HG03460 (cell line): Measurements from ENCODE around the gene FAM185A.
"Not testable (repeated sequence)": the region's sequence is repeated elsewhere in the genome, so short reads cannot be mapped to it uniquely, and the experiment has no call there.

ENCODE experiments used
- ATAC-seq: cut with Tn5 transposase; IDR thresholded peaks from one replicate; pipeline ENCODE4 v1.9.1; 2021; ENCODE audit not compliant: unreplicated experiment

The FAM185A gene

DNA sequence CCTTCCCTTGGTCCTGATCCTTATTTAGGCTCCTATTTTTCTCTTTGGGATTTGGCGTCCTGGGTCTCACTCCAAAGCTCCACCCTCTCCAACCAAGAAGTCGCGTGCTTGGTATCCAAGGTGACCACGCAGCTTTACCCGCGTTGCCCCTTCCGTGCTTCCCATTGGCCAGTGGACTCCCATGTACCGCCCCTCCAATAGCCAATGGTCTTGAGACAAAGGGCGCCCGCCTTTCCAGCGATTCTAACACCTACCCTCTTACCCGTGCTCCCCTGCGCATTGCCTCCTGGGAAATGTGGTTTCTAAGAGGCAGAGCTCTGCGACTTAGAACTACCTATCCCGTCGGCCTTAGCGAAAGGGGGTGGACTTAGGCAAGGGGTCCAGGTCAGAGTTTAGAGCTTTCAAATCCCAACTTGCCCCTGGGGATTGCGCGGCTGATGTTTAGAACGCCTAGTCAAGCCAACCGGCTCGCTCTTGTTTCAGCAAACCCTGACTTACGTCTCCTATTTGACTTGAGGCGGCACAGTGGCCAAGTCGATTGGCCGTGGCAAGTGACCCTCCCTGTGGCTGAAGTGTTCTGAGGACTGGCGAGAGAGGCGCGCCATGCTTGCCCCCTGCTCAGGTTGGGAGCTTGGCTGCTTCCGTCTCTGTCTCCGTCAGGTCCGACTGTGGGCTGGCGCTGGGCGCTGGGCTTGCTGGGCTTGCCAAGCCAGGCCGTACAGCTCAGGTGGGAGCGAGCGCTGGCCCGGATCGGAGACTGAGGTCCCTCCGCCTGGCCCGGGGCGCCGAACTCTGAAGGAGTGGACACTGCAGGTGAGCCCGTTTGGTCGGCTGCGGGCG, at the start of gene FAM185A:
TSS of gene FAM185A (plus strand) at position 395 of the 840 bp plus-strand sequence. CDS start at position 604, 209 bp downstream.
- peak; percentile 98 for ATAC-seq

DNA sequence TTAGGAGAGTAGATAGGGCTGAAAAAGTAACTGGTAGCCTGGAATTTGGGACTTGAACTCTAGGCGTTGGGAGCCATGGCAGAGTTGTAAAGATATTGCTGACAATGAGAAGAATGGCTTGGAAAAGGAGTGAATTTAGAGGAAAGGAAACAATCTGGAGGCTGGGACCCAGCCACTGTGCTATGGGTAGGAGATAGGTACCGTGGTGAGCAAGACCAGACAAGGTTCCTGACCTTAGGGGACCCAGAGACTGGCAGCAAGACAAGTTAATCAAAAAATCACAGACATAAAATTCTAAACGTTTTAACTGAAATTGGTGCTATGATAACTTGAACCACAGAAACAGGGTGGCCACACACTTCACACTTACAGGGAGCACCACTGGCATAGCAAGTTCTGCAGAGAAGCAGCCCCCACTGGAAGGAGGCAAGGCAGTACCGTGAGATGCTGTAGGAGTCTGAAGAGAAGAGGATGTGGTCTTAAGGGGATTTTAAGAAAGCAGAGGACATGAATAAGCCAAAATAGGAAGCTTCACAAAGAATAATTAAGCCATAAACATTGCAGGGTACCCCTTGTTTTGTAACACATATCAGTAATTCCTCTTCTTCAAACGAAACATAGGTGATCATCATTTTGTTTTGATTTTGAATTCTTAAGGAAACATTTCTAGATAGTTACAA, 35.6 kb upstream of the FAM185A start:
- peak; percentile 59 for ATAC-seq

DNA sequence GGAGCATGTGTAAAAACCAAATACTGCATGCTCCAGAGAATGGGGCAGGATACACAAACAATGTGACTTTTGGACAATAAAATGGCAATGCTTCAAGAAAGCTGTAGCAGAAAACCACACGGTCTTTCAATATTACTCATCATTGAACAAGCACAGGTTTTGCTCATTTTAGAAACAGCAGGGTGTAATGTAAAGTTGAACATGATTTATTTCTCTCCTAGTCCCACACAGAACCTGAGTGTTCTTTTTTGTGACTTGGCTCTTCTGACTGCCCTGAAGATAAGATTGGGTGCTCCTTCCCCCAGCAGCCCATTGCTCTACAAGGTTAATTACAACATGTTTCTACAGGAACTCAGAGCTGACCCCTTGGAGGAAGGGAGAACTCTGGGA, 35.1 kb upstream of the FAM185A start:
- ATAC-seq: peak; percentile 84

DNA sequence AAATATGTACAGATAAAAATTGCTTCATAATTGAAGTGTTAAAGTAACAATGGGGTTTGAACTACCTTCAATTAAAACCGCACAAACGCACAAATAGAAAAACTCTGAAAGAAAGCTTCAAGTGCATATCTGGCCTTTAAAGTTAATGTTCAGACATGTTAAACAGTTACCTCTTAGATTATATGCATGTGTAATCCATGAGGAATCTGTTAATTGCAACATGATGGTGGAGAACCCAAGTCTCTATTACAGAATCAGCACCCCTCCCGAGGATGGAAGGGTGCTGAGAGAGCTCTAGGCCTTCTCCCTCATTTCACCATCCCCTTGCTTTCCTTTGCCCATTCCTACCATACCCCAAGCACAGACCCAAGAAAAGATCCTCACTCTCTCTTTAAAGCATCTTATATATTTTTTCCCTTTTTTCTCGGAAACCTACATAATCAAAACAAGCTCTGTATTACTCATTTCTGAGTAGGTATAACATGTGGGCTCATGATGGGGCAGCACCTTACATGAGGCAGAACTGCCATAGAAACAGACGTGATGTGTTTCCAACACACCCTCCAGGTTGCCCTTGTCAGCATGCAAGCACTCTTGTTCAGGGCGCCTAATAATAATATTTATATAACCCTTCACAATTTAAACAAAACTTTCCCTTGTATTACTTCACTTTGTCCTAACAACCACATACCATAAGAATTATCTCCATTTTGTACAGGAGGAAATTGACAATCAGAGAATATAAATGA, 33.9 kb upstream of the FAM185A start:
- ATAC-seq: not testable (repeated sequence)

DNA sequence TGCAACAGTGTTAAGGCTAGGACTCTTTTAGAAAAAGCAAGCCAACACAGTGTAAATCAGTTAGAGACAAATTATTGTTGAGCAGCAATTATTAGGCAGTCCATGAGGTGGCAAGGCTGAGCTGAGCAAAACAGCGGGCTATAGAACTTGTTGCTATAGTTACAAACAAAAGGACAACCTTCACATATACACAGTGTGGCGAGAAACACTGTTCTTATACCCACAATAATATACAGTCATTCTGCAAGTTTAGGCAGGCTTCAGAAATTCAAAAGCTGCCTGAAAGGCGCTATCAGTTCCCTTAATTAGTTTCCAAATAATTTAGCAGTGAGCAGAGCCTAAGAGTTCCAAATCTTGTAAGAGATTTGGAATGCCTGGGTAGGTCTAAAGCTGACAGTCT, 33.1 kb upstream of the FAM185A start:
- not testable (repeated sequence) for ATAC-seq

DNA sequence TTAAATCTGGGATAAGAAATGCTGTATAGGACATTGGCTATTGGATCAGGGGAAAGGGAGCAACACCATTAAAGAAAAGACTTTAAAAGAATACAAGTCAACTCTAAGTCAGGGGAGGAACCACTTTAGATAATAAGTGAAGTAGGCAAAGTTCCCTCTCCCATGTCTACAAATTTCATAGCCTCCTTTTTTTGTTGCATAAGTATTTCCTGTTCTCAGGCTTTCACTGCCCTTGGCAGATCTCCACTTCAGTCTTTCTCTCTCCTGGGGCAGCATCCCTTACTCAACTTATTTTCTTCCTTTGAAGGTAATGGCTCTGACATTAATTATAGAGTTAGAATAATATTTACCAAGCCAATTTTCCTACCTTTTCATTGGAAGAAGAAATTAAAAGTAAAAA, 30.3 kb upstream of the FAM185A start:
- ATAC-seq: not testable (repeated sequence)

DNA sequence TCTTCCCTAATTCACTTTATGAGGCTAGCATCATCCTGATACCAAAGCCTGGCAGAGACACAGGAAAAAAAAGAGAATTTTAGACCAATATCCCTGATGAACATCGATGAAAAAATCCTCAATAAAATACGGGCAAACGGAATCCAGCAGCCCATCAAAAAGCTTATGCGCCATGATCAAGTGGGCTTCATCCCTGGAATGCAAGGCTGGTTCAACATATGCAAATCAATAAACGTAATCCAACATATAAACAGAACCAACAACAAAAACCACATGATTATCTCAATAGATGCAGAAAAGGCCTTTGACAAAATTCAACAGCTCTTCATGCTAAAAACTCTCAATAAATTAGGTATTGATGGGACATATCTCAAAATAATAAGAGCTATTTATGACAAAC, 22.6 kb upstream of the FAM185A start:
- not testable (repeated sequence) for ATAC-seq

DNA sequence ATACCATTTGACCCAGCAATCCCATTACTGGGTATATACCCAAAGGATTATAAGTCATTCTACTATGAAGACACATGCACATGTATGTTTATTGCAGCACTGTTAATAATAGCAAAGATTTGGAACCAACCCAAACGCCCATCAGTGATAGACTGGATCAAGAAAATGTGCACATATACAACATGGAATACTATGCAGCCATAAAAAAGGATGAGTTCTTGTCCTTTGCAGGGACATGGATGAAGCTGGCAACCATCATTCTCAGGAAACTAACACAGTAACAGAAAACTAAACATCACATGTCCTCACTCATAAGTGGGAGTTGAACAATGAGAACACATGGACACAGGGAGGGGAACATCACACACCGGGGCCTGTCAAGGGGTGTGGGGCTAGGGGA, 19.1 kb upstream of the FAM185A start:
- ATAC-seq: not testable (repeated sequence)

DNA sequence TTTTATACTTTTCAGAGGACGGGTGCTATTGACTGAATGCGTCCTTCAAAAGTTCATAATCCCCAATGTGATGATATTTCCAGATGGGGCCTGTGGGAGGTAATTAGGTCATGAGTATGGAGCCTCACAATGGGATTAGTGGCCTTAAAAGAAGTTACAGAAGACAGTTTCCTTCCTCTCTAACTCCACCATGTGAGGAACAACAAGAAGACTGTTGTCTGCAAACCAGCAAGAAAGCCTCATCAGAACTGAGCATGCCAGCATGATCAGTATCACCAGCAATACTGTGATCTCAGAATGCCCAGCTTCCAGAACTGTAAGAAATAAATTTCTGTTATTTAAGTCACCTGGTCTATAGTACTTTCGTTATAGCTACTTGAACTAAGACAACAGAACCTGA, 18.4 kb upstream of the FAM185A start:
- not testable (repeated sequence) for ATAC-seq

DNA sequence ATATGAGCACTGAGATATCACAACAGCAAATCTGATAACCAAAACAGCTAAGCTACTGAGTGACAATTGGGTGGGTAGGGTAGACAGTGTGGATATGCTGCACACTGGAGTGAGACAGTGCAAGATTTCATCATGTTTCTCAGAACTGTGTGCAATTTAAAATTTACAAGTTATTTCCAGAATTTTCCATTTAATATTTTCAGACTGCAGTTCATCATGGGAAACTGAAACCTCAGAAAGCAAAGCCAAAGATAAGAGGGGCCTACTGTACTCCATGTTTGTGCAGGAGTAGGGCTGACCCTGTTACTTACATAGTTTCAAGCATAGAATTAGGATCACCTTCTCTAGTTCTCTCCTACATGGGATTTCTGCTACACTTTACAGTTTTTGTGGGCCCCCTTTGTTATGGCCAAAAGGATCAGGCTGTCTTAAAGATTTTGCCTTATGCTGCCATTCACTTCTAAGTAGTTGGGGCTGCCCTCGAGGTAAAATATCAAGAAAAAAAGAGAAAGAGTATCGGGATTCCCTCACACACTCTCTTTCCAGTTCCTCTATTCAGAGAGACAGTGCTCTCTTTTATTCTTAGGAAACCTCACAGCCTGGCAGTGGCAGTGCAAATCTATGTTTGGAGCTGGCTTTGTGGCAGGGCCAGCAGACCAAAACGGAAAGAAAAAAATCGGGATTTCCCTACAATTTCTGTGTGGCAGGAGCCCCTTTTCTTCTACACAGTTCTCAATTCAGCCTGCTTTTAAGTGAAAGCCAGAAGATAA, 6.6 kb upstream of the FAM185A start:
- not testable (repeated sequence) for ATAC-seq

DNA sequence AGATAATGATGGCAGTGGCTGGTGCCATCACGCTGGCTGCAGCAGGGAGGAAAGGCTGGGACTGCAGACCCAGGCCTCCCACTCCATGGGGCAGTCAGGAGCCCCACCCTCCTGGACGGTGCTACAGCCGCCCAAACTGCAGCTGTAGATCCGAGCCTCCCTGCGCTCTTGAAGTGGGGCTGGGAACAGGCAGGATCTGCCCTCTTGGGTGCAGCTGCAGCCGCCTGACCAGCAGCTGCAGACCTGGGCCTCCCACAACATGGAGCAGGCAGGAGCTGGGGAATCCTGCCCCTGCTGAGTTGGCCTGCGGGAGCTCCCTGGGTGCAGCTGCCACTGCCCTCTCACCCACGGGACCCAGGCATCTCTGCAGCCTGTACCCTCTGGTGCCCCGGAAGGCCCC, 4.9 kb upstream of the FAM185A start:
- ATAC-seq: not testable (repeated sequence)

DNA sequence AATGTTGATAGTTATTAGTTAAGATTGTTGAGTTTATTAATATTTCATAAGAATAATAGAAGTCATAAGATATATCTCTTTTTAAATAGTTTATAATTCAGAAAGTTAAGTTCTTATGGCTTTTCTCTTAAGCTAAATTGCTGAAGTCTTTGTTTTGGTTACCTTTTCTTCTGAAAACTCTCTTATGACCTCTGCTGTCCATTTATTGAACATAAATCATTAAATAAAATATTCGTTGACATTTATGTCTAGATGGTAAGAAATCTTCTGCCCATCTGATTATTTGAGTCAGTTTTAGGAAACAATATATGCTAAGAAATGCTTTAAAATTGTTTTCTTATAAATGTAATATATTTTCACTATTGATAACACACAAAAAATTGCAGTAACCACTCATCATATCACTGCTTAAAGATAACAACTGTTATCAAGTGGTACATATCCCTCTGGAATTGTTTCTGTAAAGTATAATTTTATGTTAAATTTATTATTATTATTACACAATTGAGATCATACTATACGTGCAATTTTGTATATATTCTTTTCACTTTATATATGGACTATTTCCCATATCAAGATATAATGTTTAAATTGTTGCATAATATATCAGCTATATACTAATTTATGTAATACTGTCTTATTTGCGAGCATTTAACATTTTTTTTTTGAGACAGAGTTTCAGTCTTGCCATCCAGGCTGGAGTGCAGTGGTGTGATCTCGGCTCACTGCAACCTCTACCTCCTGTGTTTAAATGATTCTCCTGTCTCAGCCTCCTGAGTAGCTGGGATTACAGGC, 3.1 kb upstream of the FAM185A start:
- not testable (repeated sequence) for ATAC-seq

DNA sequence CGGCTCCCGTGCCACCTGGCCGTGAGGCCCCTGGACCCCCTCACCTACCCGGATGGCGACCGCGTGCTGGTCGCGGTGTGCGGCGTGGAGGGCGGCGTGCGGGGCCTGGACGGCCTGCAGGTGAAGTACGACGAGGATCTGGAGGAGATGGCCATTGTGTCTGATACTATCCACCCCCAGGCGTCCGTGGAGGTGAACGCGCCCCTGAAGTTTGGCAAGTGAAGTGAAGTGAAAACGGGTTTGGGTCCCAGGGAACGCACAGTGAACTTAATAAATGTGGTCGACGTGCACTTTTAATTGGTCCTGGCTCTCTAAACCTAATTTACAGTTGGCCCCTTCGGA, 617 bp downstream of the FAM185A start:
- ATAC-seq: not testable (repeated sequence)

DNA sequence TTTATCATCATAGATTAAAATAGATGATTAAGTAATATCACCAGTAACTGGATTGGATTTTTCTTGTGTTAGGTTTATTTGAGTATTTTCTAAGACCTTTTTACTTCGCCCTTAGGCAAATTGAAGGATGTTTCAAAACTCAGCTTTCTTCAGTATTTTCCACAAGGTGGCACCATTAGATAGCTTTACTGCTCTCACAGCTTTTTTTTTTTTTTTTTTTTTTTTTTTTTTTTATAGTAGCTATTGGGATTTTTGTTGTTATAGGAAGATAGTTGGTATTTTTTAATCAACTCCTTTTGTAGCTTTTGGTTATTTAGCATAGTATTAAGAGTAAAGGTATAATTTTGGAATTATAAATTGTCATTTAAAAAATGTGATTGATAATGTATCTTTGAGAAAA, 9.4 kb downstream of the FAM185A start:
- ATAC-seq: not testable (repeated sequence)

DNA sequence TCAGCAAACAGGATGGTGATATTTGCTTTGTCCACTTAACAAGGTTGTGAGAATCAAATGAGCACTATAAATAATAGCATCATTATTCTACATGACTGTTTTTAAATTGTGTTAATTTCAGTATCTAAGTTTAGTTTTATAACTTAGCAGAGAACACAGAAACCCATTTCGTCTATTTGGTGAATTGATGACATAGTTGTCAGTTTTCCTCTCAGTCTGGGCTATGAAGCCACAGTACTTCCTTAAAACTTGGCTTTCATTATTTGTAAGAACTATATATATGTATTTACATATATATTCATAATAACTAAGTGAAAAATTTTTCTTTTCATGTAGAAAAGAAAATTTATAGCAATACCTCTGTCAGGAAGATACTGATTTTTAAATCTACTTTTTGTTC, 11.1 kb downstream of the FAM185A start:
- not testable (repeated sequence) for ATAC-seq

DNA sequence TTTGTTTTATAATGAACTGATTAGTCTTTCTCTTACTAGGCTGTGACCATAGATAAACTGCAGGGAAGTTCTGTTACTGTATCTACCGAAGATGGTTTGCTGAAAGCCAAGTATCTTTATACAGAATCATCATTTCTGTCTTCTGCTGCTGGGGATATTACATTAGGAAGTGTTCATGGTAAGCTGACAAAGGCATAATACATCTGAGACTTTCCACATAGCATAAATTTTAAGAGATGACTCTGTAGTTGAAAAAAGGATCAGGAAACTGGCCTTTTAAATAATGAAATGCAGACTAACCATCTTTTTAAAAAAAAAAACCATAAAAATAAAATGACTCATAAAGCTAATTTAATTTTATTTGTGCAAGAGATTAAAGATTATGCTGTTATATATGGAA, 12.4 kb downstream of the FAM185A start:
- ATAC-seq: not testable (repeated sequence)

DNA sequence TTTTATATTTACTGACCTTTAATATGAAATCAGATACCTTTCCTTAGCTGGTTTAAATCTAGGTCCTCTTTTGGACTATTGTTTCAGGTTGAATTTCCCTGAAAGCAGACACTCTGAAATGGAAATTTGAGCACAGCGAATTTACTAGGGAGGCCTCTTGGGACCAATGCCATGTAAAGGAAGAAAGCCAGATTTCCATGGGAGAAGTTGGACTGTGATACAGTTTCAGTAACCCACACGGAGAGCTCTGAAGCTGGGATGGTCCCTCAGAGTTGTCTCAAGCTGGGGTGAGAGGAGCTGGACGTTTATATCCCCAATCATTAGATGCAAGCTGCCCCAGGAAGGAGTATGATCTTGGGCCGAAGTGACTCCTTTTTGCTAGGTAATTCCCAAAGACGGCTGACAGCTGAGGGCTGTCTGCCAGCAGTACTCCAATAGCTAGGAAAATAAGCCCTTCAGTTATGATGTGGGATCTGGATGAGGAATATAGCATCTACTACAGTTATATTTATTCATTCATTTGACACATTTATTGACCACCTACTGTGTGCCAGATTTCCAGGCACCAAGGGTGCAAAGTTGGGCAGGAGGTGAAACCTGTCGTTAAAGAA, 14.6 kb downstream of the FAM185A start:
- not testable (repeated sequence) for ATAC-seq

DNA sequence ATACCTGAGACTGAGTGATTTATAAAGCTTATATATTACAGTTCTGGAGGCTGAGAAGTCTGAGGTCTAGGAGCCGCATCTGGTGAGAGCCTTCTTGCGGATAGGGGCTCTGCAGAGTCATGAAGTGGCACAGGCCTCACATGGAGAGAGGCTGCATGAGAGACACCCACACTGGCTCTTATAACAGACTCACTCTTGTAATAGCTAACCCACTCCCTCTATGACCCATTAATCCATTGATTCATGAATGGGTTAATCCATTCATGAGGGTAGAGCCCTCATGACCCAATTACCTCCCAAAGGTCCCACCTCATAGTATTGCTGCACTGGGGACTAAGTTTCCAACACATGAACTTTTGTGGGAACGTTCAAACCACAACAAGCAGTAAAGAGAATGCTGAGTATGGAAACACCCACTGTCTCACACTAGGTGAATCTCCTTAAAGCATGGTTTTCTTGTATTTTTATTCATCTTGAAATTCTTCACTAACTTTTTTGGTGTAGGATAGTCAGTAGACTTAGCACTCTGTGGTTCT, 20.9 kb downstream of the FAM185A start:
- not testable (repeated sequence) for ATAC-seq

DNA sequence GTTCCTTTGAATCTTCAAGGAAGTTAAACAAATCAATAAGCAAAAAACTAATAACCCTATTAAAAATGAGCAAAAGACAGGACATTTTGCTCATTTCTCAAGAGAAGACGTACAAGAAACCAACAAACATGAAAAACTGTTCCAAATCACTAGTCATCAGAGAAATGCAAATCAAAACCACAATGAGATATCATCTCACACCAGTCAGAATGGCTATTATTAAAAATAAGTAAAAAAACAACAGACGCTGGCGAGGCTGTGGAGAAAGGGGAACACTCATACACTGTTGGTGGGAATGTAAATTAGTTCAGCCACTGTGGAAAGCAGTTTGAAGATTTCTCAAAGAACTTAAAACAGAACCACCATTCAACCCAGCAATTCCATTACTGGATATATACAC, 21.7 kb downstream of the FAM185A start:
- ATAC-seq: not testable (repeated sequence)
